Stimulated activated CD4-positive, alpha-beta T cell treated with anti-CD3 and anti-CD28 coated beads, Interleukin-1b, Interleukin-23, amount 100 ng/mL, for 48 hours (primary cell): ENCODE results near the gene GRID1.
"Not testable (repeated sequence)": the region's sequence is repeated elsewhere in the genome, so short reads cannot be mapped to it uniquely, and the experiment has no call there.

ENCODE experiments used
- DNase-seq: peaks from one replicate; pipeline ENCODE4 v3.0.0-alpha.2; 2020

Gene GRID1

DNA sequence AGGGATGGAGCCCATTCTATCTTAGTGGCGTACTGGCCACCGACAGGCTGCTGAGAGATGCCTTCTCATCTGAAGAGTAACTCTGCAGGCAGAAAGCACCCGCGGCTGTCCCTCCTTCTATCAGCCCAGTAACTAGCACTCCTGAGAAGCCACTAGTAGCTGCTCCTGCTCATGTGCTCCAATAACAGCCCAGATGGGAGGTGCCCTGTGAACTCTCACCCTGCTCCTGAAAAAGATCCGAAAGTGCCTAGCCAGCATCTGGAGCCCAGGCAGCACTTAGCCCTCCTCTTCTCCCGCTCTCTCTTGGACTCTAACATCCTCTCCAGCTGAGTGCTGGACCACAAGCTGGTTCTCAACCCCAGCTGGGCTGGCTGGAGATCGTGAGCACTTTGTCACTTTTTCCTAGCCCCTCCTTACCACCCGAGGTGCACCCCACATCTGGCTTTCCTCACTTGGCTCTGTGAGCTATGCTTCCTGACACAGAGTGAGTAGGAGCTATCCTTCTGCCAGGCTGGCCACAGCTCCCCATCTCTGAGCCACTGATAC is 239.2 kb downstream of the GRID1 start:
- no peak for DNase-seq

DNA sequence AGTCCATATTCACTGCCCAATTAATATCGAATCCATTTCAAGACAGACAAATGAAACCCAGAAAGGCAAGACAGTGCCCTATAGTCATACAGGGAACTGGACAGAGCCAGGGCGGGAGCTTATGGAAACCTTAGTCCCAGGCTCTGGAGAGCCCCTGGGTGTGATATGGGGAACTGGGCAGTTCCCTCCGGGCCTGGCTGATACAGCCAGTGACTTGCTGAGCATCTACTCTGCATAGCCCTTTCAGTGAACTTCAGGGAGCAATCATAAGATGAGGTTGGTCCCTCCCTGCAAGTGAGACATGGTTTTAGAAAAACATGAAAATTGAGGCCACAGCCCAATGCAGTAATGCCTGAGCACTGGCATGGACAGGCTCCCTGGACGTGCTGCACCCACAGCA is 241.9 kb downstream of the GRID1 start:
- DNase-seq = no peak

DNA sequence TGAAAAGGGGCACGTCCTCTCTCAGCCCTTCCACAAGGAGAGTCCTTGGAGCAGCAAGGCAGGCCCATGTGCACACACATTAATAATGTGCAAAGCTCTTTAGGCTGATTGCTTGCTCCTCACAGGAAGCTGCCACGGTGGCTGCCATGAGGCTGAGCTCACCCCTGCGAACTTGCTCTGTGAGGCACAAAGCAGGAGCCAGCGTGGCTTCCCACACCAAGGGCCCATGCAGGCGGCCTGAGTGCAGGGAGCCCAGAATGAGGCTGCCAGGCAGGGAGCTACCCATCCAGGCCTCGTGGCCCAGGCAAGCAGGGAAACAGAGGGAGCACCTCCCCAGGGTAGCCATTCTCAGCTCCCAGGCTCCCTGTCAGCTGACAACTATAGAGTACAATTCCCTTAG is 242.9 kb downstream of the GRID1 start:
- no peak for DNase-seq

DNA sequence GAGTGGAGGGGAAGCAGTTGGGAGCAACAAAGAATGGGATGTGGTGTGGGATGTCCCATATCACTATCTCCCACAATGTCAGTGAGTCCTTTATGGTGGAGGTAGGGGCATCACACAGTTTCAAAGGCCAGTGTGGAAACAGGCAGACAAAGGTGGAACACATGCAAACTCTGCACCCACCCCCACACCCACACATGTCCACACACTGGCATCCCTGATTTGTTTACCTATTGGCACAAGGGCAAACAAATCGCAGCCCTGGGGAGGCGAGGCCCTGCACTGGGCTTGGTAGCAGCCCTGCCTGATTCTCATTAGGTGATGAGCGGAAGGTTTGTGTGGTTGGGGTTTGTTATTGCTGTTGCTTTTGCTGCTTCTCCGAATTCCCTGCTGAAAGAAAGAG is 243.3 kb downstream of the GRID1 start:
- no peak for DNase-seq

DNA sequence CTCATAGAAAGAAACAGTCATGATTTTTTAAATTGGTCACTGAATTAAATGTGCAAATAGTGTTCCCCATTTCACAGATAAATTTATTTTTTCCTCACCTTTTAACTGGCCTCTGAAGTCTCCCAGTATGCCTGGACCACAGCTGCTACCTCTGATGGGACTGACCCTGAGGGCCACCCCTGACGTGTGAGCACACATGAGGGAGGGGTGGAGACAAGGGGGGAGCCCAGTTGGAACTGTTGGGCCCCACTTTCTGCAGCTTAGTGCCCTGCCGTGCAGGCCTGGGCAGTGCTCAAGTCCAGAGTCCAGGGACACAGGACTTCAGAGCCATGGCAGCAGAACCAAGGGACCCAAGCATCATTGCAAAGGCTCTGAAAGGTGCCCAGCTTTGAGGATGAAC is 243.9 kb downstream of the GRID1 start:
- DNase-seq = no peak

DNA sequence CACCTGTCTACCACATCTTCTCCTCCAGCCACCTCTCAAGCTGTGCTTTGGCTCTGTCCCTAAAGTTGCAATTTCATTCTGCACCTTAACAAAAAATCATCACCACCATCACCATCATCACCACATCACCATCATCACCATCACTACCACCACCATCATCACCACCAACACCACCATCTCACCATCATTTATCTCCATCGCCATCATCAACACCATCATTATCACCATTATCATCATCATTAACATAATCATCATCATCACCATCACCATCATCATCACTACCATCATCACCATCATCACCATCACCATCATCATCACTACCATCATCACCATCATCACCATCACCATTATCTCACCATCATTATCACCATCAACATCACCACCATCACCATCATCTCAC is 245.4 kb downstream of the GRID1 start:
- no peak for DNase-seq

DNA sequence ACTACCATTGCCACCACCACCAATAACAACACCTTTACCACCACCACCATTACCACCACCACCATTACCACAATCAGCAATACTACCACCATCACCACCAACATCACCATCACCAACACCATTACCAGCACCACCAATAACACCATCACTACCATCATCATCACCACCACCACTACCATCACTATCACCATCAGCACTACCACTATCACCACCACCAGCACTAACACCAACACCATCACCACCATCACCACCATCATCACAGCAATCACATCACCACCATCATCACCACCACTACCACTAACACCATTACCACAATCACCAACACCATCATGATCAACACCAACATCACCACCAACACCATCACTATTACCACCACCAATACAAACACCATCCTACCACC is 249.5 kb downstream of the GRID1 start:
- DNase-seq = no peak

DNA sequence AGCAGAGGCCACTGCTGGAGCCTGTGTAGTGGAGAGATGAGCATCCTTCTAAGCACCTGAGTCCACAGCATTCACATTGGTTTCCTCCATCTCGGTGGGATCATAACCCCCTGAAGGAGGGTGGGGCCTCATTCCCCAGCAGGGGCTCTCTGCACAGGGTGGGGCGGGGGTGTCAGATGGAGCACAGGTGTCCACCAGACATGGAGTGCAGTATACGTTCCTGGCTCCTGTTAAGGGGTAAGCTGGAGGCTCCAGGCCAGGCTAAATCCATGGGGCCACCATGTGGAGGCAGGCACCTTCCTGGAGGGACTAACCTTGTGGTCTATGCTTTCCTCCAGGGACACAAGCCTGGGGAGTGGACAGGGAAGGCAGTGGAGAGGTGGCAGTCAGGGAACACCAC is 252.6 kb downstream of the GRID1 start:
- DNase-seq = no peak

DNA sequence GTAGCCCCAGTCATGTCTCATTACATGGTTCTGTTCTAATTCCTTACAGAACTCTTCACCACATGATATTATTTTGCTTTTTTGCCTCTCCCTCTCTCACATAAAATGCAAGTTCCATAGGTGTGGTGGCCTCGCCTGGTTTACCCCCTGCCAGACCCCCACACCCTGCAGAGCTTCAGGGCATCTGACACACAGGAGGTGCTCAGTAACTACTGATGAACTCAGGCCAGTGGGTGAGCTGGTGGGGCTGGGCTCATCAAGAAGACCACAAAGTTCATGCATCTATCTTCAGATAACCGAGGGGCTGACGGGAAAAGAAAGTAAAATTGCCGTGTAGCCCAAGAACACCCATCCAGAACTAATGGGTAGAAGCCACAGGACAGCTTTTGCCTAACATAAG is 253.1 kb downstream of the GRID1 start:
- DNase-seq = no peak

DNA sequence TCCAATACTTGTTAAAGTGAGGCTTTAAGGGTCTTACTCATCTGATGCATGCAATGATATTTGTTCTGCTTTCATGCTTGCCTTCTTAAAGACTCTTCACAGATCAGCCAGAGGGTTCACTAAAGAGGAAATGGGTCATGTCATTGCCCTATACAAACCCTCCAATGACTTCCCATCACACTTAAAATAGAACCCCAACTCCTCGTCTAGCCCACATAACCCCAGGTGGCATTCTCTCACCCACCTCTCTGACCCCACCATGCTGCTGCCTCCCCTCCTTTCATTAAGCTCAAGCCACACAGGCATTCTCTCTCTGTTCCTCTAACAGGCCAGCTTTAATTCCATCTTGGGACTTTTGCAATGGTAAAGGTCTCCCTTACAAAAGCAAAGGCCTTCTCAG is 253.6 kb downstream of the GRID1 start:
- no peak for DNase-seq

DNA sequence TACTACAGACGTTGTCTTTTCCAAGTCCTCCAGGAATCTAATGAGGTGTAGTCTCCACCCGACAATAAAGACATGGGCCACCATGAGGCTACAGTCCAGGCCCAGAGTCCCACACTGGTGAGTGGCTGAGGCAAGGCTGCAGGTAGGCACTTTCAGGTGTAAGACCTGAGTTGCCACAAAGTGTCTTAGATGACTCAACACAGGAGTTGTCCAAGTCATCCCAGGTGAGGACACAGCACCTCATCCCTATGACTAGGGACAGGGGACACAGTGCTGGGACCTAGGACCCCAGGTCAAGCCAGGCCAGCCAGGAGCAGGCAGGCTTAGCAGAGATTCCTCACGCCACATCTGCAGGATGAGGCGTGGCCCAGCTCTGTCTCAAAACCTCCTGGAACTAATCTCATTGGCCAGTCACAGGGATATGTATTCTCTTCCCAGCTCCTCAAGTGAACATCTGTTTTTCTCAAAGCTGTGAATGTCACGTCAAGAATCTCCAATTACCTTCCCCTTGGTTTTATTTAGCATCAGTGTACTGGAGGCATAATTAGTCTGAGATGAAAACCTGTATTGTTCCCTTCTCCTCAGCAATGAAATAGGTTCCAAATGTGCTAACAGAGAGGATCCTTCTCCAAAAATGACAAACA is 254.6 kb downstream of the GRID1 start:
- no peak for DNase-seq

DNA sequence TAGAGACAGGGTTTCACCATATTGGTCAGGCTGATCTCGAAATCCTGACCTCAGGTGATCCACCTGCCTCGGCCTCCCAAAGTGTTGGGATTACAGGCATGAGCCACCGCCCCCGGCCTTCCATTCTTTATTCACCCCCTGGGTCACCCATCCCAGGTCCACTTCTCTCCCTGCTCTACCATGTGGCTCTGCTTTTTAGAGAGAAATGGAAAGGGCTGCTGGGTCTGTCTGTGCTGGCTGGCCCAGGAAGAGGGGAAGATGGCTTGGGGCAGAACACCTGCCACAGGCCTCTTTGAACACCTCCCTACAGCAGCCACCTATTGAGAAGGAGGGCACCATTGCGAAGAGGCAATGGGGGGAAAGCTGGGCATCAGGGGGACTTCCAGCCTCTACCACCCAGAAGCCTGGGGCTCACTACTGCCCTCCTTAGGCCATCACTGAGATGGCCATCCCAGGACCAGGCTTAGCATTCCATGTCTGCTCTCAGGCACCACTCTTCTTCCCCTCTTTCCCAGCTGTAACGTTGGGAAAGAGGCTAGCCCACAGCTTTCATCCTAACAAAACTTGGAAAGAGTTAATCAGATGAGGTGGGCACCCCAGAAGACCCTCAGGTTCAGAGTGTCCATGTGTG is 256.3 kb downstream of the GRID1 start:
- no peak for DNase-seq

DNA sequence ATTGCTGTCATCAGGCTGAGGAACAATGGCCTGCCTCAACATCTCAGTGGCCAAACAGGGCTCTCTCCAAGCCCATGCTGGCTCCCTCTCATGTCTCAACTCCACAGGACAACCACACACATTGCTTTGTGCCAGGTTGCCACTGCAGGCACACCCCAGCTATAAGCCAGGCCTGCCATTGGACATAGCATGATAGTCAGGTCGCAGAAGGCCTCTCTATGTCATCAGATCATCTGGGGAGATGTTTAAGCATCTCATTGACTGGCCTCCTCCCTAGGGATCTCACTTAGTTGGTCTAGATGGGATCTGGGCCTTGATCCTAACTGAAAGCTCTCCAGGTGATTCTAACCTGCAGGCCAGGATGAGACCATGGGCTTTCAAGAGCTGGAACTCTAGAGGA is 257.2 kb downstream of the GRID1 start:
- DNase-seq = no peak

DNA sequence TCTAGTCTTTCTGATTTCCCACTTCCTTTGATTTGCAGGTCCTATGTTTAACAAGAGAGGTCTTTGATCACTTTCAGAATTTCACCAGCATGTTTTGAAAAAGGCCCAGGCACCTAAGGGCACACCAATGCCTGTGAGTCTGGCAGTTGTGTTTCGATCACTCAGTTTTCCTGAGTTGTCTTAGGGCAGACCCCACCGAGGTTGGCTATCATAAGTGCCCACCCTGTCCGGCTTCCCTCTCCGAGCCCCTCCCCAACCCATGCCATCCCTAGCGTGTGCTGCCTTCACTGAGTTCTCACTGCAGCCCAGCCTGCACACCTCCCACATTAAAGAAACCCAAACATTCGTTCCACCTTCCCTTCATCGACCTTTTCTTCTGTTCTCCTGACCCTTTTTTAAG is 257.9 kb downstream of the GRID1 start:
- no peak for DNase-seq

DNA sequence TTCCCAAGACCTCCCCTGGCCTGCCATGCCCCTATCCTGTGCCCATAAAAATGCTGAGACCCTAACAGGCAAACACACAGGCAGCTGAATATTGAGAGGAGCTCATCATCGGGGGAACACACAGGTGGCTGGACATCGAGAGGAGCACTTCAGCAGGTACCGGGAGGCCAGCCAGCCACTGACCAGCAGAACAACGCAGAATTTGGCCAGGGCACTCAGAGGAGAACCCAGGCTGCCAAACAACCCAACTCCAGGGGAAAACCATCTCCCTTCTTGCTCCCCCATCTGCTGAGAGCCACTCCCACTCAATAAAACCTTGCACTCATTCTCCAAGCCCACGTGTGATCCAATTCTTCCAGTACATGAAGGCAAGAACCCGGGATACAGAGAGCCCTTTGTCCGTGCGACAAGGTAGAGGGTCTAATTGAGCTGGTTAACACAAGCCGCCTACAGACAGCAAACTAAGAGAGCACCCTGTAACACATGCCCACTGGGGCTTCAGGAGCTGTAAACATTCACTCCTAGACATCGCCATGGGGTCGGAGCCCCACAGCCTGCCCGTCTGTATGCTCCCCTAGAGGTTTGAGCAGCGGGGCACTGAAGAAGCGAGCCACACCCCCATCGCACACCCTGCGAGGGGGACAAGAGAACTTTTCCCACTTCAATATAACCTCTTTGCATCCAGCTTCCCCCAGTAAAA is 258.8 kb downstream of the GRID1 start:
- not testable (repeated sequence) for DNase-seq

DNA sequence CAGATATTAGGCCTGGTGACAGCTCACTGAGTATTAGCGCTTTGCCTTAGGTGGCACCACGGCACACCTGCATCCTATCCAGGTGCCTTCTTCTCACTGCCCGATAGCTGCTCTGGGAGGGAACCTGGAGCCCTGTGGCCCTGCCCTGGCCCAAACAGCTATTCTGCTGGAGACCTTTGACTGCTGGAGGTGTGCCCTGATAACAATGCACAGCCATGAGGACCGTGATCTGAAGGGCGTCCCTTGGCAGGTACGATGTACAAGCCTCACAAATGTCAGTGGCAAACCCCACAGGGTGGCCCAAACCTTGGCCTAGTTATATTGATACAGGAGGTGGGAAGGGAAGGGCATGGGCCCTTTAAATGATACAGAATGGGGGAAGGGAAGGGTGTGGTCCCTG is 259.5 kb downstream of the GRID1 start:
- no peak for DNase-seq

DNA sequence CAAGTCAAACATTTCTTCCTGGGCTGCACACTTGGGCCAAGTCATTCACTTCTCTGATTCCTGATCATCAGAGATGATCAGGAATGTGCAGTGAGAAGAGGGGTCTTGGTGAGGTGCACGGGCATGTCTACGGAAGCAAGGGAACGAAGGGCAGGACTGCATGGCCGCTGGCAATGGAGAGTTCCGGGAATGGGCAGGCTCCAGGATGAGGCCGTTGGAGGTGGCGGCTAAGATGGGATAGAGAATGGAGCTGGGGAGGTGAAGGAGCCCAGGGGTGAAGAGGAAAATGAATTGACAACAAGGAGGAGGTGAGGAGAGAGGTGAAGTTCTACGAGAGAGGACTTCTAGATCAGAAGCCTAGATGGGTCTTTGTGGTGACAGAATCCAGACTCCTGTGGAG is 260.0 kb downstream of the GRID1 start:
- DNase-seq = no peak

DNA sequence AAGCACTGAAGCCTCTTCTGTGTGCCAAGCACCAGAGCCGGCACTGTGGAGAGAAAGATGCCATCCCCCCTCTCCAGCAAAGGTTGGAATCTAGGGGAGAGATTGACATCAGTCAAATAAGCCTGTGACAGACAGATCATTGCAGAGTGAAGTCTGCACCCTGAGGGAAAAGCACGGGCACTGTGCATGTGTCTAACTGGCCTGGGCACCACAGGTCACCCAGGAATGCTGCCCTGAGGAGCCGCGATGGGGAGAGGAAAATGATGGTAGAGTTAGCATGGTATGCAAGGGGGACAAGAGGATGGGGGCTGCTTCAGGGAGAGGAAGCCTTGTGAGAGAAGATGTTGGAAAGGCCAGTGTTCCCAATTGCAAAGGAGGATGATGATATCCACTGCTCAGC is 261.0 kb downstream of the GRID1 start:
- DNase-seq = no peak

DNA sequence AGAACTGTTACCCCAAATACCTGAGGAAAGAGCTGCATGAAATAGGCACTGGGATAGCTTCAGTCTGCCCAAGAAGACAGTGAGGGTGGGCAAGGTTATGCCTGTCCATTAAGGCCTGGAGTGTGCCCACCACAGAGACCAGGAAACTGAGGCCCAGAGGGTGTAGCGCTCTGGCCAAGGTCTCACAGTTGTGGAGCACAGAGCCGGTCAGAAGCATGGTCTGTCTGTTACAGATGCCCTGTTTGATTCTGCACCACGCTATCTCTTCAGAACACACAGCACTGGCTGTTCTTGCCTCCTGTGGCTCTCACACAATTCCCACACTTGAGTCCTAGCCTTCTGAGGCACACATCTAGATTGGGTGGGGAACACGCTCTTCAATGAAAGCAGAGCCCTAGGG is 261.4 kb downstream of the GRID1 start:
- DNase-seq = no peak

DNA sequence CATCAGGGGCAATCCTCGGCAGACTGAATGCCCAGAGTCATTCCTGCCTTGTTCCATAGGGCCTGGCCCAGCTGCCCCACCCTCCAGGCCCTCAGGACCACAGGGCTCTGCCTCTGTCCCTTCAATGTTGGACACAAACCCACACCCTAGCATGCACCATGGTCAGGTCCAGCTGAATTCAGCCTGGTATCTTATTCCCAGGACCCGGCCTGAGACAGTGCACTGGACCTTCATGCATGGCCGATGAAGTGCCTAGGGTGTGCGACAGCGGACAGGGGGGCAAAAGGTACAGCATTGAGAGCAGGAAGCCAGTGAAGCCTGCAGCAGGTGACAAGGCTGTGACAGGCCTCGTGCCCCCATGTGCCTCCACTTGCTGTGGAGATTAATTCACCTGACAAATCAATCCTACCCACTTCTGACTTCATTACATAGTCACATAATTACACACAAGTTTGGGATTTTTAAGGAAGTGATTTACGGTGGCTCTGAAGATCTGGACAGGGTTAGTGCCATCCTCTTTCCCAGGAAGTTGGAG is 261.9 kb downstream of the GRID1 start:
- no peak for DNase-seq

DNA sequence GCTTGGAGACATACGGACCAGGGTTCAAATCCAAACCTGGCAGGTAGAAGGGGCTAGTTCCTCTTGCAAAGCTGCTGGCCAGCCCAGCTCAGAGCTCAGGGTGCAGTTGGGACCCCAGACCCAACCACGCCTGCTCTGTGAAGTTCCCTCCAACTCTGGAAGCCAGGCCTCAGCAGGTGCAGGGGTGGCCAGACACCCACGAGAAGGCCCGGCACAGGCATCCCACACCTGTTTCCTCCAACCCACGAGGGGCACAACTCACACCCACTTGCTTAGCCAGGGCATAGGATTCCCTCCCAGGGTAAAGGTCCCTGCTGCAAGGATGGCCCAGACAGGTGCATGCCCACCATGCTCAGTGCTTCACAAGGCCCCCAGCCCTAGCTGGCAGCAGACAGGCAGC is 262.4 kb downstream of the GRID1 start:
- DNase-seq = no peak

DNA sequence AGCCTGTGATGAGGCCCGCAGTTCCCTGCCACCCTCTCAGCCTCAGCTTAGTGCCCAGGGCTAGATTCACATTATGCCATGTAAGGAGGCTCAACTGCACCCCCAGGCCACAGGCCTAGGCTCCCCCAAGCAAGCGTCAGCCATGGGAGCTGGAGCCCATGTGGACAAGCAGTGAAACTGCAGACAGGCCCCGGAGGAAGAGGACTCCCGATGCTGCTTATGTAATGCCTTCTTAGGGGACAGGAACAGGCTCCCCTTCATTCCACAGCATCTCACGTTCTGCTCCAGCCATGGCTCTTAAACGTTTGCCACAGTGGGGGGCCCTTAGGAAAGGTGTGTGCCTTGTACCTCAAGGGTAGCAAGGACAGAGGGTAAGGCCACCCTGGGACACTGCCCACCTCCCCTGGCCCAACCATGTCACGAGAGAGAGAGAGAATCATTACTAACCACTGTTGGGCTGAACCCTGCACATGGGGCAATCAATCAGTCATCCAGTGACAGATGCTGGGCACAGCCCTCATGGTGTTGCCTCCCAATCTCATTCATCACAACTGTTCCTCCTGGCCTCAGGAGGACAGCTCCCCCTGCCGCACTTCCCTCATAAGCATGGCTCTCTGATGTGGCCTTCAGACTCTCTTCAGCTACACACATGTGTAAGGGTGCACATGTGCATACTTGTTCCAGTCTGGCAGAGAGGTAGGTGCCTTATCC is 263.0 kb downstream of the GRID1 start:
- DNase-seq = no peak

DNA sequence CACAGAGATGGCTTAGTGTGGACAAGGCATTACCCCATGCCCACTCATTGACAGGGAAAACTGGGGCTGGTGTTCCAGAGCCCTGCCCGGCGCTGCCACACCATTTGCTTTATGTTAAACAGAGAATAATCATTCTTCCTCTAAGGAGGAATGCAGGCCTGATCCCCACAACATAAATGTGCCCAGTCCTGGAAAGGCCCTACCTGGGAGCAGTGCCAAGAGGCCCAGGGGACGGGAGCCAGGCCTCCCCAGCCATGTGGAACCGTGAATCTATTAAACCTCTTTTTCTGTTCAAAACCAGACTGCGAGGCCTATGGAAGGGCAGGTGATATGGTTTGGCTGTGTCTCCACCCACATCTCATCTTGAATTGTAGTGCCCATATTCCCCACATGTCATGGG is 264.1 kb downstream of the GRID1 start:
- DNase-seq = no peak
